ENCODE results near the gene ZBED4.

The ZBED4 gene

GRCh38 chr22:49845666-49846459 lies 7.8 kb upstream of the ZBED4 start:
- Histone ChIP-seq H3K27ac (no peak overlapping the region), H3K4me1 (peaks cover 0 to 22% (median 20%) of the 10 kb centered on the region in 4 donors), H3K27me3 (peaks cover 0 to 50% of the 10 kb centered on the region in 2 donors), H3K9me3 (no peaks in the 10 kb centered on the region), H3K36me3 (no peaks in the 10 kb centered on the region), H3K4me3 (no peak overlapping the region)
- no peak for TF ChIP-seq CTCF (IDR thresholded peaks at IDR 0.05)
- no peak for DNase-seq
- intact Hi-C loops (cut with DNase I; ENCODE audit: low total_unique reads): no loop called here

GRCh38 chr22:49847751-49848689 lies 5.6 kb upstream of the ZBED4 start:
- Histone ChIP-seq H3K36me3 (no peaks in the 10 kb centered on the region), H3K4me1 (peaks cover 0 to 29% (median 27%) of the 10 kb centered on the region in 4 donors), H3K27me3 (peaks cover 0 to 50% of the 10 kb centered on the region in 2 donors), H3K4me3 (peak overlapping the region; percentile 34 to 50), H3K27ac (no peak overlapping the region), H3K9me3 (no peaks in the 10 kb centered on the region)
- DNase-seq: no peak
- intact Hi-C loops (cut with DNase I; ENCODE audit: low total_unique reads): no loop called here
- TF ChIP-seq CTCF (IDR thresholded peaks at IDR 0.05): no peak

GRCh38 chr22:49848690-49849160 lies 4.9 kb upstream of the ZBED4 start:
- intact Hi-C loops (cut with DNase I; ENCODE audit: low total_unique reads): no loop called here
- Histone ChIP-seq H3K9me3 (no peaks in the 10 kb centered on the region), H3K27me3 (peaks cover 0 to 50% of the 10 kb centered on the region in 2 donors), H3K4me3 (peak overlapping the region; percentile 34 to 50), H3K4me1 (peaks cover 0 to 29% (median 28%) of the 10 kb centered on the region in 4 donors), H3K36me3 (no peaks in the 10 kb centered on the region), H3K27ac (no peak overlapping the region)
- DNase-seq: no peak
- TF ChIP-seq CTCF (IDR thresholded peaks at IDR 0.05): no peak

GRCh38 chr22:49849161-49850020 lies 4.3 kb upstream of the ZBED4 start:
- DNase-seq: no peak
- intact Hi-C loops (cut with DNase I; ENCODE audit: low total_unique reads): loop anchor here (5.0 kb wide), 1 partner anchor 68 kb away; the partner anchor contains the start of genes ALG12 and CRELD2
- Histone ChIP-seq H3K36me3 (no peaks in the 10 kb centered on the region), H3K4me3 (peak overlapping the region; percentile 34 to 50), H3K27ac (no peak overlapping the region), H3K27me3 (peaks cover 0 to 50% of the 10 kb centered on the region in 2 donors), H3K4me1 (peaks cover 0 to 31% (median 28%) of the 10 kb centered on the region in 4 donors), H3K9me3 (no peaks in the 10 kb centered on the region)
- no peak for TF ChIP-seq CTCF (IDR thresholded peaks at IDR 0.05)
